ENCODE results near the gene CKS1B. TPM values are rescaled to one million over a fixed set of nuclear protein-coding genes. Genes with fewer than 3 reads are reported as not detected.

CKS1B gene
- polyA plus RNA-seq, 1 donor from 2014 or later, result 29.0 TPM

DNA sequence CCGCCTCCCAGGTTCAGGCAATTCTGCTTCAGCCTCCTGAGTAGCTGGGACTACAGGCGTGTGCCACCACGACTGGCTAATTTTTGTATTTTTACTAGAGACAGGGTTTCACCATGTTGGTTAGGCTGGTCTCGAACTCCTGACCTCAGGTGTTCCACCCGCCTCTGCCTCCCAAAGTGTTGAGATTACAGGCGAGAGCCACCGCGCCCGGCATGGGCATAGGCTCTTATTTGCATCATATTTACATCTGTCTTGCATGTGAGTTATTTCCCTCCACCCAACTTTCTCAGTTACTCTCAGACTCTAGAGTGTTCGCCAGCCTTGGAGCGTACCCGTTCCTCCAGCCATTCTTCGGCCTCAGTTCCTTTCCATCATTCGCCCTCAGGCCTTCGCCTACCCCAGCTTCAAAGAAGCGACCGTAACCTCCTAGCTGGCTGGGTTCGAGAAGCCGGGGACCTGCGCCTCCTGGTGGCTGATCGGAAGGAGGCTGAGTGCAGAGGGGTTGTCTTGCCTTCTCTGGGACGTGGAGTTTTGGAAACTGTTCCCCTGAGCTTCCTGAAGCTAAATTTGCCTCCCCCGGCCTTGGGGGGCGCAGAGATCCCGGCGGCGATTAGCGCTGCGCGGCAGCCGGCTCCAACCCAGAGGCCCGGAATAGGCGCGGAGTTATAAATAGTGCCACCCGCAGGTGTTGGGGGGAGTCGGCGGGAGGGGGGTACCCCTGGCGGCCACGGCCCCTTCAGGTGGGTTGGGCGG is 24.5 kb downstream of the CKS1B start:
- Histone ChIP-seq H3K9me3 (ENCODE audit: low read length) (no peaks in the 10 kb centered on the region), H3F3A (ENCODE audit: insufficient read depth, low read length, poor library complexity, severe bottlenecking) (peaks cover 3% of the 10 kb centered on the region), H2AFZ (ENCODE audit: low read depth, low read length) (no peak overlapping the region), H3K36me3 (ENCODE audit: insufficient read depth, low read length) (no peaks in the 10 kb centered on the region), H3K4me3 (ENCODE audit: low read length) (peak overlapping the region; percentile 79), H3K27ac (ENCODE audit: low read length) (no peak overlapping the region), H3K9me2 (ENCODE audit: insufficient read depth, low read length) (no peaks in the 10 kb centered on the region), H3K79me2 (replicated peaks; ENCODE audit: insufficient read depth, low read length) (no peaks in the 10 kb centered on the region), H3K4me2 (ENCODE audit: low read length) (no peak overlapping the region), H4K20me1 (ENCODE audit: insufficient read depth) (no peaks in the 10 kb centered on the region), H3K9ac (ENCODE audit: low read length) (no peak overlapping the region), H3K27me3 (ENCODE audit: insufficient read depth, low read depth, low read length) (peaks cover 9% of the 10 kb centered on the region)
- TF ChIP-seq MXI1 (conservative IDR thresholded peaks at IDR 0.05; ENCODE audit: poor library complexity, severe bottlenecking), result no peak
- TF ChIP-seq POLR2AphosphoS5 (IDR thresholded peaks at IDR 0.05), result no peak
- TF ChIP-seq TAF1 (IDR thresholded peaks at IDR 0.05; ENCODE audit: low read depth), result no peak
- TF ChIP-seq, protein P1, sequence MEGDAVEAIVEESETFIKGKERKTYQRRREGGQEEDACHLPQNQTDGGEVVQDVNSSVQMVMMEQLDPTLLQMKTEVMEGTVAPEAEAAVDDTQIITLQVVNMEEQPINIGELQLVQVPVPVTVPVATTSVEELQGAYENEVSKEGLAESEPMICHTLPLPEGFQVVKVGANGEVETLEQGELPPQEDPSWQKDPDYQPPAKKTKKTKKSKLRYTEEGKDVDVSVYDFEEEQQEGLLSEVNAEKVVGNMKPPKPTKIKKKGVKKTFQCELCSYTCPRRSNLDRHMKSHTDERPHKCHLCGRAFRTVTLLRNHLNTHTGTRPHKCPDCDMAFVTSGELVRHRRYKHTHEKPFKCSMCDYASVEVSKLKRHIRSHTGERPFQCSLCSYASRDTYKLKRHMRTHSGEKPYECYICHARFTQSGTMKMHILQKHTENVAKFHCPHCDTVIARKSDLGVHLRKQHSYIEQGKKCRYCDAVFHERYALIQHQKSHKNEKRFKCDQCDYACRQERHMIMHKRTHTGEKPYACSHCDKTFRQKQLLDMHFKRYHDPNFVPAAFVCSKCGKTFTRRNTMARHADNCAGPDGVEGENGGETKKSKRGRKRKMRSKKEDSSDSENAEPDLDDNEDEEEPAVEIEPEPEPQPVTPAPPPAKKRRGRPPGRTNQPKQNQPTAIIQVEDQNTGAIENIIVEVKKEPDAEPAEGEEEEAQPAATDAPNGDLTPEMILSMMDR (IDR thresholded peaks at IDR 0.05; ENCODE audit: poor library complexity, severe bottlenecking), result peak; percentile 87
- no peak for TF ChIP-seq EZH2 (IDR thresholded peaks at IDR 0.05; ENCODE audit: borderline replicate concordance, insufficient read depth, low read length, poor library complexity, severe bottlenecking)
- peak; percentile 62 for TF ChIP-seq RAD21 (conservative IDR thresholded peaks at IDR 0.05)
- TF ChIP-seq EP300 (conservative IDR thresholded peaks at IDR 0.05; ENCODE audit: poor library complexity, severe bottlenecking), result no peak
- TF ChIP-seq, protein P2, sequence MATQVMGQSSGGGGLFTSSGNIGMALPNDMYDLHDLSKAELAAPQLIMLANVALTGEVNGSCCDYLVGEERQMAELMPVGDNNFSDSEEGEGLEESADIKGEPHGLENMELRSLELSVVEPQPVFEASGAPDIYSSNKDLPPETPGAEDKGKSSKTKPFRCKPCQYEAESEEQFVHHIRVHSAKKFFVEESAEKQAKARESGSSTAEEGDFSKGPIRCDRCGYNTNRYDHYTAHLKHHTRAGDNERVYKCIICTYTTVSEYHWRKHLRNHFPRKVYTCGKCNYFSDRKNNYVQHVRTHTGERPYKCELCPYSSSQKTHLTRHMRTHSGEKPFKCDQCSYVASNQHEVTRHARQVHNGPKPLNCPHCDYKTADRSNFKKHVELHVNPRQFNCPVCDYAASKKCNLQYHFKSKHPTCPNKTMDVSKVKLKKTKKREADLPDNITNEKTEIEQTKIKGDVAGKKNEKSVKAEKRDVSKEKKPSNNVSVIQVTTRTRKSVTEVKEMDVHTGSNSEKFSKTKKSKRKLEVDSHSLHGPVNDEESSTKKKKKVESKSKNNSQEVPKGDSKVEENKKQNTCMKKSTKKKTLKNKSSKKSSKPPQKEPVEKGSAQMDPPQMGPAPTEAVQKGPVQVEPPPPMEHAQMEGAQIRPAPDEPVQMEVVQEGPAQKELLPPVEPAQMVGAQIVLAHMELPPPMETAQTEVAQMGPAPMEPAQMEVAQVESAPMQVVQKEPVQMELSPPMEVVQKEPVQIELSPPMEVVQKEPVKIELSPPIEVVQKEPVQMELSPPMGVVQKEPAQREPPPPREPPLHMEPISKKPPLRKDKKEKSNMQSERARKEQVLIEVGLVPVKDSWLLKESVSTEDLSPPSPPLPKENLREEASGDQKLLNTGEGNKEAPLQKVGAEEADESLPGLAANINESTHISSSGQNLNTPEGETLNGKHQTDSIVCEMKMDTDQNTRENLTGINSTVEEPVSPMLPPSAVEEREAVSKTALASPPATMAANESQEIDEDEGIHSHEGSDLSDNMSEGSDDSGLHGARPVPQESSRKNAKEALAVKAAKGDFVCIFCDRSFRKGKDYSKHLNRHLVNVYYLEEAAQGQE (IDR thresholded peaks at IDR 0.05; ENCODE audit: borderline replicate concordance), result no peak
- TF ChIP-seq SMC3 (conservative IDR thresholded peaks at IDR 0.05; ENCODE audit: poor library complexity), result peak; percentile 80

DNA sequence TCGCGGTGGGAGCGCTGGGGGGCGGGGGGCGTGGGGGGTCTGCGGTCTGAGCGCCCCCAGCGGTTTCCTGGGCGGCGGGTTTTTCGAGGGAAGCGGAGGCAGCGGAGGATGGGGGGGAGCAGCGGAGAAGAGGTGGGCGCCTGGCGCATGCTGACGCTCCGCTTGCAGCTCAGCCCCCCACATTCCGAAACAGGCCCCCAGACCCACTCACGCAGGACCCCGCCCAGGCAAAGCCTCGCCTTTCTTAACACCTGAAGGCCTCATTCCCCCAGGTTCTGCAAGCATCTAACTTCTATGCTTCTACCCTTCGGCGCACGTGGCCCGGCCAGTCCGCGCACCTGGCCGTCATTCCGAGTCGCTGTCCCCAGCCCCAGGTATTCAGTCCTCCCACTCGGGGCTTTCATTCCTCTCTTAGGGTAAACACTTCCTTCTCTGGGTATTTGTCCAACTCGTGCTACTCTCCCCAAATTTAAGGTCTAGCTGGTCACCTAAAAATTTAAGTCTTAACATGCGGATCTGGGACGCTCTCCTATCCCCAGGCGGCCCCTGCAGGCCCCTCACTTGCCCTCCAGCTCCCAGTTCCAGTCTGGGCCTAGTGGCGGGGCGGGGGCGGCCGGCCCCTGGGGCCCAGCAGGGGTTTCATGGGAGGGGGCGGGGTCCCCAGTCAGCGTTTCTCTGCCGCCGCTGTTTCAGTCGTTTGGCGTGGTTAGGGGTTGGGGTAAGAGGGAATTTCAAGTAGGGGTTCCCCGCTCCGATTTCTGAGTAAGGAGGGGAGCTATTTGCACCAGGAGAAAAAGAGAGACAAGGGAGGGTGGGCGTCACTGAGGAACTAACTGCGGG is 25.3 kb downstream of the CKS1B start:
- H3K4me3 ChIP-seq (ENCODE audit: low read length), result peak overlapping the region; percentile 79
- H4K20me1 ChIP-seq (ENCODE audit: insufficient read depth), result no peaks in the 10 kb centered on the region
- no peak overlapping the region for H2AFZ ChIP-seq (ENCODE audit: low read depth, low read length)
- no peaks in the 10 kb centered on the region for H3K9me2 ChIP-seq (ENCODE audit: insufficient read depth, low read length)
- no peak overlapping the region for H3K27ac ChIP-seq (ENCODE audit: low read length)
- peaks cover 9% of the 10 kb centered on the region for H3K27me3 ChIP-seq (ENCODE audit: insufficient read depth, low read depth, low read length)
- peaks cover 3% of the 10 kb centered on the region for H3F3A ChIP-seq (ENCODE audit: insufficient read depth, low read length, poor library complexity, severe bottlenecking)
- no peak for TF ChIP-seq EZH2 (IDR thresholded peaks at IDR 0.05; ENCODE audit: borderline replicate concordance, insufficient read depth, low read length, poor library complexity, severe bottlenecking)
- peak; percentile 61 for TF ChIP-seq MXI1 (conservative IDR thresholded peaks at IDR 0.05; ENCODE audit: poor library complexity, severe bottlenecking)
- H3K79me2 ChIP-seq (replicated peaks; ENCODE audit: insufficient read depth, low read length), result no peaks in the 10 kb centered on the region
- peak overlapping the region; percentile 17 for H3K9ac ChIP-seq (ENCODE audit: low read length)
- no peaks in the 10 kb centered on the region for H3K36me3 ChIP-seq (ENCODE audit: insufficient read depth, low read length)
- peak overlapping the region; percentile 27 for H3K4me2 ChIP-seq (ENCODE audit: low read length)
- H3K9me3 ChIP-seq (ENCODE audit: low read length), result no peaks in the 10 kb centered on the region
